Measurements from ENCODE around the gene FOXD1.

DNA sequence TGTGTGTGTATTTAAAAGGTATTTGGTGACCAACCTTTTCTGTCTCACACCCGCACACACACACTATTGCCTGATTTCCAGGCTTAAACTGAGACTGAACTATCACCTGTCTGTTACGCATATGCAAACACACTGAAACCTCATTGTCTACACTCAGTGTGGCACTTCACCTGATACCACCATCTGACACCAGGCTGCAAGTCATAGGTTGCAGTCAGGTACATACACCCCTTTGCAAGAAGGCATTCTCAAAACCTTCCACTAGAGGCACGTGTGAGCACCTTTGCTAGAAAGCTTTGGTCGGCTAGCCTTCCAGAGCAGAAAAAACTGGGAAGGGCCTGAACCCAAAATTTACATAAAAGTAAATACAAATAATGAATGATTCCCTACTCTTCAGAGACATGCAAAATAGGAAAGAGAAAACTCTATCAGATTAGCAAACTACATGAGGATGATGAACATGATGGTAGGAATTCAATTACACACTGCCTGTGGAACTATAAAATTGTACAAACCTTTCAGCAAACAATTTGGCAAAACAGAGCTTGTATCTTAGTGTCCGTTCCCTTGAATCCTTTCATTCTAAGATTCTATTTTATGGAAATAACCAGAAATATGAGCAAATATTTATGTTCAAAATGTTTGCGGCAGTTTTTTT, 5.9 kb upstream of the FOXD1 start:
- TF ChIP-seq, protein P1, sequence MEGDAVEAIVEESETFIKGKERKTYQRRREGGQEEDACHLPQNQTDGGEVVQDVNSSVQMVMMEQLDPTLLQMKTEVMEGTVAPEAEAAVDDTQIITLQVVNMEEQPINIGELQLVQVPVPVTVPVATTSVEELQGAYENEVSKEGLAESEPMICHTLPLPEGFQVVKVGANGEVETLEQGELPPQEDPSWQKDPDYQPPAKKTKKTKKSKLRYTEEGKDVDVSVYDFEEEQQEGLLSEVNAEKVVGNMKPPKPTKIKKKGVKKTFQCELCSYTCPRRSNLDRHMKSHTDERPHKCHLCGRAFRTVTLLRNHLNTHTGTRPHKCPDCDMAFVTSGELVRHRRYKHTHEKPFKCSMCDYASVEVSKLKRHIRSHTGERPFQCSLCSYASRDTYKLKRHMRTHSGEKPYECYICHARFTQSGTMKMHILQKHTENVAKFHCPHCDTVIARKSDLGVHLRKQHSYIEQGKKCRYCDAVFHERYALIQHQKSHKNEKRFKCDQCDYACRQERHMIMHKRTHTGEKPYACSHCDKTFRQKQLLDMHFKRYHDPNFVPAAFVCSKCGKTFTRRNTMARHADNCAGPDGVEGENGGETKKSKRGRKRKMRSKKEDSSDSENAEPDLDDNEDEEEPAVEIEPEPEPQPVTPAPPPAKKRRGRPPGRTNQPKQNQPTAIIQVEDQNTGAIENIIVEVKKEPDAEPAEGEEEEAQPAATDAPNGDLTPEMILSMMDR (conservative IDR thresholded peaks at IDR 0.05; ENCODE audit: low read depth, low read length), result peak; percentile 71
- TF ChIP-seq POLR2A (IDR thresholded peaks at IDR 0.05; ENCODE audit: low read depth, low read length) (no peak), BHLHE40 (IDR thresholded peaks at IDR 0.05; ENCODE audit: low read depth, low read length) (no peak), MAZ (IDR thresholded peaks at IDR 0.05; ENCODE audit: borderline replicate concordance, low read depth, low read length) (no peak)
- TF ChIP-seq, protein P2, sequence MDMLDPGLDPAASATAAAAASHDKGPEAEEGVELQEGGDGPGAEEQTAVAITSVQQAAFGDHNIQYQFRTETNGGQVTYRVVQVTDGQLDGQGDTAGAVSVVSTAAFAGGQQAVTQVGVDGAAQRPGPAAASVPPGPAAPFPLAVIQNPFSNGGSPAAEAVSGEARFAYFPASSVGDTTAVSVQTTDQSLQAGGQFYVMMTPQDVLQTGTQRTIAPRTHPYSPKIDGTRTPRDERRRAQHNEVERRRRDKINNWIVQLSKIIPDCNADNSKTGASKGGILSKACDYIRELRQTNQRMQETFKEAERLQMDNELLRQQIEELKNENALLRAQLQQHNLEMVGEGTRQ (IDR thresholded peaks at IDR 0.05; ENCODE audit: low read depth, low read length), result no peak

Data from IMR-90 (cell line).